Measurements from ENCODE around the gene PLEKHJ1.

The PLEKHJ1 gene

GRCh38 chr19:2249010-2249866 lies 13.1 kb upstream of the PLEKHJ1 start, which contains the start of gene AMH:
TSS of gene AMH (plus strand) at chr19:2249323. CDS start at chr19:2249333, 10 bp downstream.
- DNase-seq (ENCODE audit: low read depth, low spot score) = no peak

- no peak for DNase-seq (ENCODE audit: low read depth, low spot score)
Observed at GRCh38 chr19:2248136-2249009, 12.2 kb upstream of the PLEKHJ1 start.

GRCh38 chr19:2247433-2248101 lies 11.4 kb upstream of the PLEKHJ1 start:
- no peak for DNase-seq (ENCODE audit: low read depth, low spot score)

- DNase-seq (ENCODE audit: low read depth, low spot score) = no peak
Observed at GRCh38 chr19:2246801-2247361, 10.8 kb upstream of the PLEKHJ1 start.

GRCh38 chr19:2246014-2246620 lies 10.0 kb upstream of the PLEKHJ1 start:
- DNase-seq (ENCODE audit: low read depth, low spot score) = no peak

GRCh38 chr19:2245273-2245672 lies 9.1 kb upstream of the PLEKHJ1 start:
- DNase-seq (ENCODE audit: low read depth, low spot score) = no peak

GRCh38 chr19:2244486-2244885 lies 8.4 kb upstream of the PLEKHJ1 start:
- no peak for DNase-seq (ENCODE audit: low read depth, low spot score)

GRCh38 chr19:2244125-2244411 lies 7.9 kb upstream of the PLEKHJ1 start:
- DNase-seq (ENCODE audit: low read depth, low spot score) = no peak

GRCh38 chr19:2243274-2244124 lies 7.4 kb upstream of the PLEKHJ1 start:
- no peak for DNase-seq (ENCODE audit: low read depth, low spot score)

- DNase-seq (ENCODE audit: low read depth, low spot score) = no peak
Observed at GRCh38 chr19:2242816-2243215, 6.7 kb upstream of the PLEKHJ1 start.

GRCh38 chr19:2242092-2242537 lies 6.0 kb upstream of the PLEKHJ1 start:
- no peak for DNase-seq (ENCODE audit: low read depth, low spot score)

GRCh38 chr19:2240881-2241760 lies 5.0 kb upstream of the PLEKHJ1 start:
- DNase-seq (ENCODE audit: low read depth, low spot score) = no peak

- no peak for DNase-seq (ENCODE audit: low read depth, low spot score)
Observed at GRCh38 chr19:2239771-2240770, 3.9 kb upstream of the PLEKHJ1 start.

- no peak for DNase-seq (ENCODE audit: low read depth, low spot score)
Observed at GRCh38 chr19:2239173-2239572, 3.0 kb upstream of the PLEKHJ1 start.

- no peak for DNase-seq (ENCODE audit: low read depth, low spot score)
Observed at GRCh38 chr19:2237869-2238153, 1.7 kb upstream of the PLEKHJ1 start.

GRCh38 chr19:2237051-2237868 lies 1.1 kb upstream of the PLEKHJ1 start:
- DNase-seq (ENCODE audit: low read depth, low spot score) = no peak

GRCh38 chr19:2236064-2236313 lies 140 bp downstream of the PLEKHJ1 start:
- no peak for DNase-seq (ENCODE audit: low read depth, low spot score)

Data from activated naive CD8-positive, alpha-beta T cell treated with anti-CD3 and anti-CD28 coated beads, Interleukin-2, amount 50 U/mL, for 16 hours (primary cell).